Transverse colon (tissue), 4 donors: Measurements from ENCODE around the gene FBXO36. TPM values are rescaled to one million over a fixed set of nuclear protein-coding genes. Genes with fewer than 3 reads are reported as not detected.

Source experiments
- DNase-seq: peaks from one replicate; pipeline ENCODE4 v3.0.0-alpha.2; 2019
- H3K27ac ChIP-seq, 4 donors: fragments of 200-600 bp; sonication (generic); 2 replicates each; pipeline ENCODE4 v1.5.1; 2016 to 2018; ENCODE audit warnings: inconsistent platforms in 4 of 4
- H3K27me3 ChIP-seq: fragments of 200-600 bp; sonication (generic); 2 replicates; pipeline ENCODE4 v1.5.1; 2017; ENCODE audit warnings: inconsistent platforms
- H3K36me3 ChIP-seq, 4 donors: fragments of 200-600 bp; sonication (generic); 2 replicates each; pipeline ENCODE4 v1.5.1; 2017 to 2019; ENCODE audit warnings: inconsistent platforms in 4 of 4
- H3K4me1 ChIP-seq, 4 donors: fragments of 200-600 bp; sonication (generic); 2 replicates each; pipeline ENCODE4 v1.5.1; 2017 to 2020; ENCODE audit warnings: inconsistent platforms in 4 of 4
- H3K4me3 ChIP-seq, 4 donors: fragments of 200-600 bp; sonication (generic); 1 replicate in 1 of 4; 2 replicates in 3 of 4; pipeline versions ENCODE4 v1.5.1 to v1.6.1; 2017 to 2019; ENCODE audit warnings: inconsistent platforms in 4 of 4
- H3K9me3 ChIP-seq, 2 donors: fragments of 200-600 bp; sonication (generic); 2 replicates each; pipeline ENCODE4 v1.5.1; 2017 to 2019; ENCODE audit warnings: inconsistent platforms in 2 of 2
- EP300 ChIP-seq: sonication (generic); formaldehyde crosslinking; IDR thresholded peaks from one replicate; pipeline ENCODE4 v1.6.1; 2017; ENCODE audit warnings: antibody characterized with exemption, low read depth
- POLR2A ChIP-seq: fragments of 450-650 bp; IDR thresholded peaks from one replicate; pipeline ENCODE4 v1.6.1; 2016; ENCODE audit warnings: antibody characterized with exemption, mild to moderate bottlenecking, moderate library complexity
- POLR2AphosphoS5 ChIP-seq, 3 donors: sonication (generic); formaldehyde crosslinking; IDR thresholded peaks; one replicate each; pipeline ENCODE4 v1.6.1; 2016; ENCODE audit warnings: antibody characterized with exemption in 3 of 3
- WGBS, 2 donors: methylation state at CpG; one replicate each; pipeline ENCODE4 v1.1.5; 2018; ENCODE audit warnings: low coverage in 1 of 2; 5-methylcytosine and 5-hydroxymethylcytosine counted together
- in situ Hi-C, 4 donors: fragments of 200-750 bp; cut with MboI; loops; one replicate each; pipeline versions ENCODE4 v1.15.0 to v1.15.1; 2017; ENCODE audit warnings: low sequenced_read_pairs in 3 of 4, low pct_ligation_motif_present in 1 of 4, low pct_unique_long_range_greater_than_20kb in 1 of 4
- intact Hi-C: fragments of 100-400 bp; cut with DNase I; formaldehyde crosslinking; loops from one replicate; pipeline ENCODE4 v1.15.1; 2023; ENCODE audit warnings: low total_unique reads
- total RNA-seq, 4 donors: library from RNA; depleted of rRNA; stranded (reverse); fragments of >200 nt; gene quantifications; one replicate each; pipeline ENCODE4 v1.1.0, GENCODE V29; 2016
- TF ChIP-seq, protein P1 (sequence below), 5 experiments: fragments of 200-600 bp in 3 of 5; fragments of 450-650 bp in 2 of 5; sonication (generic) in 3 of 5; IDR thresholded peaks; 1 replicate in 2 of 5; 2 replicates in 3 of 5; pipeline ENCODE4 v1.5.1; 2016 to 2017; ENCODE audit warnings: antibody characterized with exemption in 5 of 5, inconsistent platforms in 3 of 5, mild to moderate bottlenecking in 2 of 5, moderate library complexity in 1 of 5

Gene FBXO36
- total RNA-seq, 4 donors from 2014 or later, result 0.60 to 2.1 (median 1.3) TPM

DNA sequence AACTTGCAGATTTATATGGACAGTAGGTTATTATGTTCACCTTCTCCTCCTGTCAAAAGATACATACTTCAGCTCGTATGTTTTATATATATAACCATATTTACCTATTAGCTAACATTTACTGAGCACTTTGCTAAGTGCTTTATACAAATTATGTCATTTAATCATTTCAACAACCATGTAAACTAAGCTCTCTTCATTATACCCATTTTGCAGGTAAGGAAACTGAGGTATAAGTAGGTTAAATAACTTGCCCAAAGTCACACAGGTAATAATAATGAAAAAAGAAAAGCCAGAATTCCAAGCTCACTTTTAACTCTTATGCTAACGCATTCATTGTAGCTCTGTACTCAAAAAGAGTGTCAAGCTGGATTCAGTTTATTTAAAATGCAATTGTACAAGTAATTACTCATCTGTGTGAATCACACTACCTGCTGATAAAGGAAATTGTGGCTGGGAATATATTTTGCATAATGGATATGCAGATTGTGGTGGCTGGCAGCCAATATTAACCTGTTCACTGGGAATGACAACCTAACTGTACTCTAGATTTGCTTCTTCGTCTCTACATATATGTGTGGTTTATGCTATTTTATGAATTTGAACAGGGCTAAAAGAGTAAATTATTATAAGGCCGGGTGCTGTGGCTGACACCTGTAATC is 125.8 kb downstream of the FBXO36 start:
- TF ChIP-seq EP300, result no peak
- TF ChIP-seq, protein P1, sequence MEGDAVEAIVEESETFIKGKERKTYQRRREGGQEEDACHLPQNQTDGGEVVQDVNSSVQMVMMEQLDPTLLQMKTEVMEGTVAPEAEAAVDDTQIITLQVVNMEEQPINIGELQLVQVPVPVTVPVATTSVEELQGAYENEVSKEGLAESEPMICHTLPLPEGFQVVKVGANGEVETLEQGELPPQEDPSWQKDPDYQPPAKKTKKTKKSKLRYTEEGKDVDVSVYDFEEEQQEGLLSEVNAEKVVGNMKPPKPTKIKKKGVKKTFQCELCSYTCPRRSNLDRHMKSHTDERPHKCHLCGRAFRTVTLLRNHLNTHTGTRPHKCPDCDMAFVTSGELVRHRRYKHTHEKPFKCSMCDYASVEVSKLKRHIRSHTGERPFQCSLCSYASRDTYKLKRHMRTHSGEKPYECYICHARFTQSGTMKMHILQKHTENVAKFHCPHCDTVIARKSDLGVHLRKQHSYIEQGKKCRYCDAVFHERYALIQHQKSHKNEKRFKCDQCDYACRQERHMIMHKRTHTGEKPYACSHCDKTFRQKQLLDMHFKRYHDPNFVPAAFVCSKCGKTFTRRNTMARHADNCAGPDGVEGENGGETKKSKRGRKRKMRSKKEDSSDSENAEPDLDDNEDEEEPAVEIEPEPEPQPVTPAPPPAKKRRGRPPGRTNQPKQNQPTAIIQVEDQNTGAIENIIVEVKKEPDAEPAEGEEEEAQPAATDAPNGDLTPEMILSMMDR (IDR thresholded peaks at IDR 0.05), result no peak
- no peak for TF ChIP-seq POLR2A
- no peak for TF ChIP-seq POLR2AphosphoS5 (IDR thresholded peaks at IDR 0.05)
- no peaks in the 10 kb centered on the region for H3K9me3 ChIP-seq
- in situ Hi-C loops (no loop called here), intact Hi-C loops (no loop called here)
- no peak overlapping the region for H3K4me3 ChIP-seq
- H3K36me3 ChIP-seq, result no peaks in the 10 kb centered on the region
- DNase-seq, result no peak
- no peaks in the 10 kb centered on the region for H3K4me1 ChIP-seq
- H3K27ac ChIP-seq, result no peak overlapping the region
- 85 to 91% methylated on average over 2 to 4 of the region's 4 CpGs for WGBS, 2 donors
- no peaks in the 10 kb centered on the region for H3K27me3 ChIP-seq

DNA sequence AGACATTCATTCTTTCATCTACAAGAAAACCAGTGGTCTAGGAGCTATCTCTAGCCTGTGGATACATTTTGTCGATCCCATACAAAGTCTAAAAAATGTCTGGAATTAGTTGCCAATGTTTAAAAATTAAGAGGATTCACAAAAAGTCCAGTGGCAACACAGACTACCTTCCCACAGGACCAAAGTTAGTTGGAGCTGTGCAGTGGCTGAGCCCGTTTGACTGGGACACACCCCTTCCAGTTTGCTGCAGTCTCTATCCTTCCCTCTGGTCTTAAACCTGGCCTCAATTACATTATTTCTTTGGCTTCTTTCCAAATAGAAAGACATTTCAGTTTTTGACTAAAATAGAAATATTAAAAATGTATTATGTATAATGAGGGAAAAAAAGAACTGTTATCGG is 127.8 kb downstream of the FBXO36 start:
- Histone ChIP-seq H3K9me3 (no peaks in the 10 kb centered on the region), H3K4me3 (no peak overlapping the region), H3K4me1 (no peaks in the 10 kb centered on the region), H3K36me3 (no peaks in the 10 kb centered on the region), H3K27ac (no peak overlapping the region), H3K27me3 (no peaks in the 10 kb centered on the region)
- WGBS, 2 donors, result 68 to 100% methylated on average over 1 to 3 of the region's 3 CpGs
- in situ Hi-C loops (no loop called here), intact Hi-C loops (no loop called here)
- DNase-seq, result no peak
- no peak for TF ChIP-seq POLR2AphosphoS5 (IDR thresholded peaks at IDR 0.05)
- TF ChIP-seq EP300, result no peak
- no peak for TF ChIP-seq POLR2A
- TF ChIP-seq, protein P1 (IDR thresholded peaks at IDR 0.05), result no peak

DNA sequence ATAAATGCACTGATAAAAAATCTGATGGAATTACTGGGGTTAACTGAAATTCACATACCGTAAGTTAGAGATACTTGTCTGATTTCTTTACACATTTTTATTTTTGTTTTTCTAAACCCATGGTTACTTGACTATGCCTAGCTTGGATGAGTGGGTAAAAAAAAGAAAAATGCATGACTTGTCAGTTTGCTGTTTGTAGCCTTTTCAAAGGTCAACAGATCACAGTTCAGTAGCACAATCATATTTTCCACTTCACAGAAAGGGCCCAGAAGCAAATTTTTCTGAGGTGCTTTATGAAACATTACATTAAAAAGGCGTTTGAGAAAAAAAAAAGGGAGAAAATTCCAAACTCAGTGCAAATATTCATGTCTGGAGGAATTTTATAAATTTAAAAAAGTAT is 130.0 kb downstream of the FBXO36 start:
- intact Hi-C loops, result no loop called here
- H3K4me1 ChIP-seq, result no peaks in the 10 kb centered on the region
- H3K36me3 ChIP-seq, result no peaks in the 10 kb centered on the region
- H3K27ac ChIP-seq, result no peak overlapping the region
- no peaks in the 10 kb centered on the region for H3K27me3 ChIP-seq
- no peak for DNase-seq
- TF ChIP-seq POLR2AphosphoS5 (IDR thresholded peaks at IDR 0.05), result no peak
- TF ChIP-seq, protein P1 (IDR thresholded peaks at IDR 0.05), result no peak
- H3K4me3 ChIP-seq, result no peak overlapping the region
- no peaks in the 10 kb centered on the region for H3K9me3 ChIP-seq
- in situ Hi-C loops, result no loop called here
- 70 to 71% methylated on average over 2 of the region's 2 CpGs for WGBS, 2 donors

DNA sequence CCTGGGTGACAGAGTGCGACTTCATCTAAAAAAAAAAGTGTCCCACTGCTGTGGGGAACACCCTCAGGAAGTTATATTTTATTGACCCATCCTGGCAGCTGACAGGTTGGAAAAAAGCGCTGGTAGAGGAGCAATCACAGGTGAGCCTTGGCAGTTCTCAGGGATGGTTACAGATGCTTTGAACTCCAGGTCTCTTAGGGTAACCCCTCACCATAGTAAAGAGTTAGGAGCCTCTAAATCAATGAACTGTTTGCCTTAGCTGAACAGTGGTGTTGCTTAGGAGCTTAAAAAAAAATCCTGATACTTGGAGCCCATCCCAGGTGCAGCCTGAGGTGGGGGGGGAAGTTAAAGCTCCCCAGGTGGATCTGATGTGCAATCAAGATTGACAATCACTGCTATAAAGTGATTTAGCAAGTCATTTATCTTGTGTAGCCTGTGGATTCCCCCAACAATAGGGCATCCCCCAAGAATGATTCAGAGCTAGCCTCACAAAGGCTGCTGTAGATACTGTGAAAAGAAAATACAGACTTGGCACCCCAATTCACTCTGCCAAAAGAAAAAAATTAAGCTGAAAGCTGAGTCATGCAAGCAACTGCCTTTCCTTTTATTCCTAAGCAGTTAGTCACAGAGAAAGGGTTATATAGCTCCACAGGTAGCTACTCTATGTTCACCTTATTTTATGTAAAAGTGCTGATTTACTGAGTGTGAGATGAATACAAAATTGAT is 131.6 kb downstream of the FBXO36 start:
- Histone ChIP-seq H3K27me3 (no peaks in the 10 kb centered on the region), H3K27ac (no peak overlapping the region), H3K4me3 (no peak overlapping the region), H3K9me3 (no peaks in the 10 kb centered on the region), H3K4me1 (no peaks in the 10 kb centered on the region), H3K36me3 (no peaks in the 10 kb centered on the region)
- WGBS, 2 donors, result 73% methylated on average over 2 of the region's 2 CpGs; no CpG with 5 or more reads in 1 of the 2 donors
- in situ Hi-C loops, result no loop called here
- DNase-seq, result no peak
- intact Hi-C loops, result no loop called here
- TF ChIP-seq POLR2A (no peak), EP300 (no peak), POLR2AphosphoS5 (IDR thresholded peaks at IDR 0.05) (no peak)
- TF ChIP-seq, protein P1 (IDR thresholded peaks at IDR 0.05), result no peak
